ENCODE results near the gene SLC16A8.
"Not testable (repeated sequence)": the region's sequence is repeated elsewhere in the genome, so short reads cannot be mapped to it uniquely, and the experiment has no call there.

SLC16A8 gene

GRCh38 chr22:38041760-38042487 lies 42.1 kb downstream of the SLC16A8 start:
- H3K9me3 ChIP-seq (ENCODE audit: control insufficient read depth, insufficient read depth, low read length) = no peaks in the 10 kb centered on the region
- no peak for DNase-seq (ENCODE audit: low read depth, low spot score)
- no peak overlapping the region for H3K4me3 ChIP-seq (ENCODE audit: low read length)
- H3K27ac ChIP-seq (ENCODE audit: low read length) = no peak overlapping the region
- no peaks in the 10 kb centered on the region for H3K4me1 ChIP-seq (ENCODE audit: control insufficient read depth, insufficient read depth, low read length)
- H3K36me3 ChIP-seq (ENCODE audit: control insufficient read depth, insufficient read depth, low read length) = no peaks in the 10 kb centered on the region; the same call in 1 of the 2 replicates
- H3K27me3 ChIP-seq (ENCODE audit: control insufficient read depth, insufficient read depth, low read length) = no peaks in the 10 kb centered on the region
- no CpG with 5 or more reads among the region's 5 CpGs for WGBS (ENCODE audit: insufficient coverage, insufficient read length)

GRCh38 chr22:38040953-38041759 lies 42.8 kb downstream of the SLC16A8 start:
- Histone ChIP-seq H3K36me3 (ENCODE audit: control insufficient read depth, insufficient read depth, low read length) (no peaks in the 10 kb centered on the region; the same call in 1 of the 2 replicates), H3K27ac (ENCODE audit: low read length) (no peak overlapping the region), H3K27me3 (ENCODE audit: control insufficient read depth, insufficient read depth, low read length) (no peaks in the 10 kb centered on the region), H3K4me3 (ENCODE audit: low read length) (no peak overlapping the region), H3K4me1 (ENCODE audit: control insufficient read depth, insufficient read depth, low read length) (no peaks in the 10 kb centered on the region), H3K9me3 (ENCODE audit: control insufficient read depth, insufficient read depth, low read length) (no peaks in the 10 kb centered on the region)
- no CpG with 5 or more reads among the region's 20 CpGs for whole genome bisulfite sequencing (ENCODE audit: insufficient coverage, insufficient read length)
- DNase-seq (ENCODE audit: low read depth, low spot score) = no peak

GRCh38 chr22:38038890-38039812 lies 44.8 kb downstream of the SLC16A8 start:
- WGBS (ENCODE audit: insufficient coverage, insufficient read length) = no CpG with 5 or more reads among the region's 46 CpGs
- Histone ChIP-seq H3K4me3 (ENCODE audit: low read length) (no peak overlapping the region), H3K36me3 (ENCODE audit: control insufficient read depth, insufficient read depth, low read length) (no peaks in the 10 kb centered on the region; the same call in 1 of the 2 replicates), H3K27ac (ENCODE audit: low read length) (no peak overlapping the region), H3K27me3 (ENCODE audit: control insufficient read depth, insufficient read depth, low read length) (no peaks in the 10 kb centered on the region), H3K4me1 (ENCODE audit: control insufficient read depth, insufficient read depth, low read length) (peaks cover 2% of the 10 kb centered on the region), H3K9me3 (ENCODE audit: control insufficient read depth, insufficient read depth, low read length) (no peaks in the 10 kb centered on the region)
- no peak for DNase-seq (ENCODE audit: low read depth, low spot score)

GRCh38 chr22:38038426-38038825 lies 45.6 kb downstream of the SLC16A8 start:
- Histone ChIP-seq H3K9me3 (ENCODE audit: control insufficient read depth, insufficient read depth, low read length) (no peaks in the 10 kb centered on the region), H3K27me3 (ENCODE audit: control insufficient read depth, insufficient read depth, low read length) (no peaks in the 10 kb centered on the region), H3K27ac (ENCODE audit: low read length) (no peak overlapping the region), H3K36me3 (ENCODE audit: control insufficient read depth, insufficient read depth, low read length) (no peaks in the 10 kb centered on the region; the same call in 1 of the 2 replicates), H3K4me3 (ENCODE audit: low read length) (no peak overlapping the region), H3K4me1 (ENCODE audit: control insufficient read depth, insufficient read depth, low read length) (peaks cover 6% of the 10 kb centered on the region)
- DNase-seq (ENCODE audit: low read depth, low spot score) = no peak
- WGBS (ENCODE audit: insufficient coverage, insufficient read length) = no CpG with 5 or more reads among the region's 23 CpGs

GRCh38 chr22:38037367-38038150 lies 46.4 kb downstream of the SLC16A8 start:
- not testable (repeated sequence) for H3K4me3 ChIP-seq (ENCODE audit: low read length); H3K36me3 ChIP-seq (ENCODE audit: control insufficient read depth, insufficient read depth, low read length); H3K27ac ChIP-seq (ENCODE audit: low read length); H3K9me3 ChIP-seq (ENCODE audit: control insufficient read depth, insufficient read depth, low read length); H3K4me1 ChIP-seq (ENCODE audit: control insufficient read depth, insufficient read depth, low read length); H3K27me3 ChIP-seq (ENCODE audit: control insufficient read depth, insufficient read depth, low read length); DNase-seq (ENCODE audit: low read depth, low spot score)
- WGBS (ENCODE audit: insufficient coverage, insufficient read length) = no CpG with 5 or more reads among the region's 13 CpGs

- no CpG with 5 or more reads among the region's 10 CpGs for WGBS (ENCODE audit: insufficient coverage, insufficient read length)
- no peaks in the 10 kb centered on the region for H3K9me3 ChIP-seq (ENCODE audit: control insufficient read depth, insufficient read depth, low read length)
- no peaks in the 10 kb centered on the region for H3K27me3 ChIP-seq (ENCODE audit: control insufficient read depth, insufficient read depth, low read length)
- H3K4me1 ChIP-seq (ENCODE audit: control insufficient read depth, insufficient read depth, low read length) = peaks cover 6% of the 10 kb centered on the region
- H3K36me3 ChIP-seq (ENCODE audit: control insufficient read depth, insufficient read depth, low read length) = no peaks in the 10 kb centered on the region; the same call in 1 of the 2 replicates
- no peak for DNase-seq (ENCODE audit: low read depth, low spot score)
- no peak overlapping the region for H3K4me3 ChIP-seq (ENCODE audit: low read length)
- H3K27ac ChIP-seq (ENCODE audit: low read length) = no peak overlapping the region
These were observed 47.5 kb downstream of the SLC16A8 start for GRCh38 chr22:38036392-38037062.

GRCh38 chr22:38035530-38035885 lies 48.5 kb downstream of the SLC16A8 start:
- no peak for DNase-seq (ENCODE audit: low read depth, low spot score)
- Histone ChIP-seq H3K4me1 (ENCODE audit: control insufficient read depth, insufficient read depth, low read length) (peaks cover 6% of the 10 kb centered on the region), H3K36me3 (ENCODE audit: control insufficient read depth, insufficient read depth, low read length) (no peaks in the 10 kb centered on the region; the same call in 1 of the 2 replicates), H3K27ac (ENCODE audit: low read length) (no peak overlapping the region), H3K27me3 (ENCODE audit: control insufficient read depth, insufficient read depth, low read length) (no peaks in the 10 kb centered on the region), H3K9me3 (ENCODE audit: control insufficient read depth, insufficient read depth, low read length) (no peaks in the 10 kb centered on the region), H3K4me3 (ENCODE audit: low read length) (no peak overlapping the region)
- WGBS (ENCODE audit: insufficient coverage, insufficient read length) = no CpG with 5 or more reads among the region's 9 CpGs

GRCh38 chr22:38034884-38035529 lies 49.0 kb downstream of the SLC16A8 start:
- DNase-seq (ENCODE audit: low read depth, low spot score) = no peak
- no peak overlapping the region for H3K27ac ChIP-seq (ENCODE audit: low read length)
- H3K4me1 ChIP-seq (ENCODE audit: control insufficient read depth, insufficient read depth, low read length) = peaks cover 6% of the 10 kb centered on the region
- no peaks in the 10 kb centered on the region for H3K9me3 ChIP-seq (ENCODE audit: control insufficient read depth, insufficient read depth, low read length)
- H3K4me3 ChIP-seq (ENCODE audit: low read length) = no peak overlapping the region
- H3K27me3 ChIP-seq (ENCODE audit: control insufficient read depth, insufficient read depth, low read length) = no peaks in the 10 kb centered on the region
- no CpG with 5 or more reads among the region's 11 CpGs for WGBS (ENCODE audit: insufficient coverage, insufficient read length)
- no peaks in the 10 kb centered on the region; the same call in 1 of the 2 replicates for H3K36me3 ChIP-seq (ENCODE audit: control insufficient read depth, insufficient read depth, low read length)

GRCh38 chr22:38034278-38034882 lies 49.6 kb downstream of the SLC16A8 start:
- DNase-seq (ENCODE audit: low read depth, low spot score) = peak; percentile 43
- H3K9me3 ChIP-seq (ENCODE audit: control insufficient read depth, insufficient read depth, low read length) = no peaks in the 10 kb centered on the region
- no peaks in the 10 kb centered on the region; the same call in 1 of the 2 replicates for H3K36me3 ChIP-seq (ENCODE audit: control insufficient read depth, insufficient read depth, low read length)
- peaks cover 6% of the 10 kb centered on the region for H3K4me1 ChIP-seq (ENCODE audit: control insufficient read depth, insufficient read depth, low read length)
- H3K4me3 ChIP-seq (ENCODE audit: low read length) = no peak overlapping the region
- WGBS (ENCODE audit: insufficient coverage, insufficient read length) = no CpG with 5 or more reads among the region's 15 CpGs
- no peaks in the 10 kb centered on the region for H3K27me3 ChIP-seq (ENCODE audit: control insufficient read depth, insufficient read depth, low read length)
- H3K27ac ChIP-seq (ENCODE audit: low read length) = no peak overlapping the region

Data from iPS DF 6.9 (cell line).